ENCODE results near the gene ZHX3.

ZHX3 gene

GRCh38 chr20:41258474-41258873, 59.1 kb downstream of the ZHX3 start:
- TF ChIP-seq ZFX (IDR thresholded peaks at IDR 0.05; ENCODE audit: borderline replicate concordance), result no peak
- no peak for TF ChIP-seq CTCF (IDR thresholded peaks at IDR 0.05)

DNA sequence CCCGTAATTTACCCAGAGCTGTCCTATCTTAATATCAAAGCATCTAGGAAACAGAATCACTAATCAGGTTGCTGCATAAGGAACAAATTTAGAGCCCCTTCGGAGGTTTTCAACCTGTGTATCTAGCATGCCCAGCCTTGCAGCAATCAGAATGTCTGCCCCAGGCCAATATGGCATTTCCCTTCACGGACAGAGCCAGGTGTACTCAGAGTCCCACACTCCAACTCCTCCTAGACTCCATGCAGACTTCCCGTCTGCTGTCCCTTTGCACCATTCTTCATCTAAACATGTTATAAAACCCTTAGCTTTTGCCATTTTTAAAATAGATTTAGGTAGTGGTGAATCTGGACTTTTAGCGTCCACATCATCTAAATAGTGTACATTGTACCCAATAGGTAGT, 61.0 kb downstream of the ZHX3 start:
- TF ChIP-seq CTCF (IDR thresholded peaks at IDR 0.05) (no peak), ZFX (IDR thresholded peaks at IDR 0.05; ENCODE audit: borderline replicate concordance) (no peak)
- H3K27ac ChIP-seq, result no peak overlapping the region

More at GRCh38 chr20:41258474-41258873, 59.1 kb downstream of the ZHX3 start:
- no peak overlapping the region for H3K27ac ChIP-seq

- no peak overlapping the region for H3K27ac ChIP-seq
- no peak for TF ChIP-seq CTCF (IDR thresholded peaks at IDR 0.05)
- TF ChIP-seq ZFX (IDR thresholded peaks at IDR 0.05; ENCODE audit: borderline replicate concordance), result no peak
Measured at GRCh38 chr20:41255655-41256054, 61.9 kb downstream of the ZHX3 start.

DNA sequence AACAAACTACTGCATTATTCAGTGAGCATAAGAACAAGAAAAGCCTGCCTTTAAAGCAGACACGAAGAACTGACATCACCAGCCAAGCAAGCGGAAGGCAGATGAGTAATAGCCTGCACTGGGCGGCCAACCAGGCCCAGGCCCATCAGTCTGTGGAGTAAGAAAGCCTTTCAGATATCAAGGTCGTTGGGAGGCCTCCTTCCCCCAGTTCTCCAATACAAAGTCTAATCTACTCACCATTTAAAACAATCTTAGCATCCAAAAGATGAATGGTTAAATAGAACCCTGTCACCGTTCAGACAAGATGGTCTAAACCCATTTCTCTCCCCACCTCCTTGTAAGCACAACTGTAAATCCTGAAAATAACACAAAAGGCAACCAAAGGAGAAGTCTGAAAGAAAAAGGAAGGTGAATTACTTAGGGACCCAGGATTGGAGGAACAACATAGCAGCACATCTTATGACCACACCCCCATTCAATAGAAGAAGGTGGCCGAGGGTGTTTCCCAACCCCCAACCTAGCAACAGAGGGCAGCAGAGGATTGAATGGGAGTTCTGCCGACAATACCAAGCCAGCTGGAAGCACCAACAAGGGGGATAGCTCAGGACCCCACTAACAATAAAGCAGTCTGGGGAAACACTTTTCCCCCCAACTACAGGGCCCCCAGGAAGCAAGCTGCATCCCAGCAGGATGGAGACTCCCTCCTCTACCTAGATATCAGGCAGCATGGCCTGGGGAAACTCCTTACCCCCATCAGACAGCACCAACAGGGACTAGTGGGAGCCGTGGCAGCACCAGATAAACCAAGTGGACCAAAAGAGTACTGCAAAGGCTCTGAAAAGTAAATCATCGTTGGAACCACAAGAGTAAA, 67.9 kb downstream of the ZHX3 start:
- 0 out of 2 replicates have a peak overlapping the region, but pooled peaks have one; percentile 10 for H3K27ac ChIP-seq
- TF ChIP-seq CTCF (IDR thresholded peaks at IDR 0.05) (peak; percentile 24), ZFX (IDR thresholded peaks at IDR 0.05; ENCODE audit: borderline replicate concordance) (no peak)

DNA sequence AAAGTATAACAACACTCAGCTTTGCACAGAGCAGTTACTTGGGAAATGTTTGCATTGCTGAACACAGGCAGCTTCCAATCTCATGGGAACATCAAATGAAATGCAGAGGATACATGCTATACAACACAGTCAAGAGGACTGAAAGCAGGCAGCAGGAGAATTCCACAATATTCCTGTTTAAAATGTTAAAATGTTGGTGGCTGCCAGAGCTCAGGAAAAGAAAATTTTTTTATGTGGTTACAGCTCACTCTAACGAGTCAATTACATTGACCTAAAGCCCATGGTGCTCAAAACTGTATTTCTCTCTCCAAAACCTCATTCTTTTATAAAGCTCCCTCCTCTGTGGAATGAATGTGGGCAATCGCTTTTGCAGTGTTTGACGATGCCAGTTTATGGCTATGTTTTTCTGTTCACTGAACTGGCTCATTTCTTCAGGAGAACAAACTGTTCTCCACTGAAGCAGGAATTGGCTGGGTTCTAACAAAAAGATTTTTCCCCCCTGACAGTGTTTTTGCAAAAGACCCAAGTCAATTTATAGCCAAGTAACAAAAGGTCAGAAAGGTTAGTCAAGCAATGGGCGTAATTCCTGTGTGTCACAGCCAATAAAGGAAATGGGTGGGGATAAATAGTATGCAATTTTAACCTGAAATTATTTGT, 69.0 kb downstream of the ZHX3 start:
- TF ChIP-seq CTCF (IDR thresholded peaks at IDR 0.05), result no peak
- no peak overlapping the region for H3K27ac ChIP-seq

- TF ChIP-seq CTCF (IDR thresholded peaks at IDR 0.05), result no peak
- H3K27ac ChIP-seq, result no peak overlapping the region
Measured at GRCh38 chr20:41247523-41248367, 69.8 kb downstream of the ZHX3 start.

All from 22Rv1 (cell line).